ENCODE results near the gene LPAR2. TPM values are rescaled to one million over a fixed set of nuclear protein-coding genes. Genes with fewer than 3 reads are reported as not detected.

LPAR2 gene
- total and polyA plus RNA-seq, 2 experiments from 2014 or later: 39.4 to 63.1 TPM

DNA sequence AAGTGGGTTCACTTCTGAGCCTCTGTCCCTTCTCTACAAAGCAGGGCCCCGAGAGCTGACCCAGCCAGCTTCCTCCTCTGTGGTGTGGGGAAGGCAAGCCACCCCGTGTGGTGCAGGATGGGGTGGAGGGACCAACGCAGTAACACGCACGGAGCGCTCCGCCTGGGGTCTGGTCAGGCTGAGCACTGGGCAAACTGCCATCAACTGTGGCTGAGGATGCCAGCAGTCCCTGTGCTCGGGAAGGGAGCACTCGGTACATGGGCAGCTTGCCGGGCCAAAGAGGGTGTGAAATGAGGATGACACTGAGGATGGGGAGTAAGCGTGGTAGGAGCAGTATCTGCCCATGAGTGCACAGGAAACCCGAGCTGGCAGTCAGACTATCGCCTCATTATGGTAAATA is 23.1 kb upstream of the LPAR2 start:
- no peak for DNase-seq (ENCODE audit: low spot score)
- Histone ChIP-seq H2AFZ (no peak overlapping the region), H4K20me1 (replicated peaks; ENCODE audit: insufficient read depth) (peaks cover 6% of the 10 kb centered on the region; the same call in 1 of the 2 replicates), H3F3A (replicated peaks; ENCODE audit: low read depth) (no peaks in the 10 kb centered on the region), H3K79me2 (replicated peaks; ENCODE audit: insufficient read depth) (no peaks in the 10 kb centered on the region), H3K4me1 (ENCODE audit: insufficient read depth) (no peaks in the 10 kb centered on the region), H3K4me2 (no peak overlapping the region), H3K9me2 (ENCODE audit: insufficient read depth) (no peaks in the 10 kb centered on the region), H3K4me3 (no peak overlapping the region), H3K27me3 (ENCODE audit: insufficient read depth) (no peaks in the 10 kb centered on the region), H3K36me3 (ENCODE audit: insufficient read depth) (peaks cover 18% of the 10 kb centered on the region), H3K27ac (ENCODE audit: low read depth) (no peak overlapping the region)
- Mint-ChIP-seq H3K27ac (no peak overlapping the region), H3K36me3 (ENCODE audit: low read depth) (peaks cover 78% of the 10 kb centered on the region), H3K4me3 (no peak overlapping the region), H3K4me1 (no peaks in the 10 kb centered on the region), H3K9me3 (no peaks in the 10 kb centered on the region), H3K27me3 (ENCODE audit: insufficient read depth, low read depth, poor library complexity) (peaks cover 16% of the 10 kb centered on the region)
- TF ChIP-seq ZNF331 (CRISPR knock-in tag; IDR thresholded peaks at IDR 0.05; ENCODE audit: low read depth): no peak
- no peak for TF ChIP-seq ZNF114 (CRISPR knock-in tag; IDR thresholded peaks at IDR 0.05)
- no peak for TF ChIP-seq STAT1 (IDR thresholded peaks at IDR 0.05; ENCODE audit: unreplicated experiment)
- TF ChIP-seq, protein P1, sequence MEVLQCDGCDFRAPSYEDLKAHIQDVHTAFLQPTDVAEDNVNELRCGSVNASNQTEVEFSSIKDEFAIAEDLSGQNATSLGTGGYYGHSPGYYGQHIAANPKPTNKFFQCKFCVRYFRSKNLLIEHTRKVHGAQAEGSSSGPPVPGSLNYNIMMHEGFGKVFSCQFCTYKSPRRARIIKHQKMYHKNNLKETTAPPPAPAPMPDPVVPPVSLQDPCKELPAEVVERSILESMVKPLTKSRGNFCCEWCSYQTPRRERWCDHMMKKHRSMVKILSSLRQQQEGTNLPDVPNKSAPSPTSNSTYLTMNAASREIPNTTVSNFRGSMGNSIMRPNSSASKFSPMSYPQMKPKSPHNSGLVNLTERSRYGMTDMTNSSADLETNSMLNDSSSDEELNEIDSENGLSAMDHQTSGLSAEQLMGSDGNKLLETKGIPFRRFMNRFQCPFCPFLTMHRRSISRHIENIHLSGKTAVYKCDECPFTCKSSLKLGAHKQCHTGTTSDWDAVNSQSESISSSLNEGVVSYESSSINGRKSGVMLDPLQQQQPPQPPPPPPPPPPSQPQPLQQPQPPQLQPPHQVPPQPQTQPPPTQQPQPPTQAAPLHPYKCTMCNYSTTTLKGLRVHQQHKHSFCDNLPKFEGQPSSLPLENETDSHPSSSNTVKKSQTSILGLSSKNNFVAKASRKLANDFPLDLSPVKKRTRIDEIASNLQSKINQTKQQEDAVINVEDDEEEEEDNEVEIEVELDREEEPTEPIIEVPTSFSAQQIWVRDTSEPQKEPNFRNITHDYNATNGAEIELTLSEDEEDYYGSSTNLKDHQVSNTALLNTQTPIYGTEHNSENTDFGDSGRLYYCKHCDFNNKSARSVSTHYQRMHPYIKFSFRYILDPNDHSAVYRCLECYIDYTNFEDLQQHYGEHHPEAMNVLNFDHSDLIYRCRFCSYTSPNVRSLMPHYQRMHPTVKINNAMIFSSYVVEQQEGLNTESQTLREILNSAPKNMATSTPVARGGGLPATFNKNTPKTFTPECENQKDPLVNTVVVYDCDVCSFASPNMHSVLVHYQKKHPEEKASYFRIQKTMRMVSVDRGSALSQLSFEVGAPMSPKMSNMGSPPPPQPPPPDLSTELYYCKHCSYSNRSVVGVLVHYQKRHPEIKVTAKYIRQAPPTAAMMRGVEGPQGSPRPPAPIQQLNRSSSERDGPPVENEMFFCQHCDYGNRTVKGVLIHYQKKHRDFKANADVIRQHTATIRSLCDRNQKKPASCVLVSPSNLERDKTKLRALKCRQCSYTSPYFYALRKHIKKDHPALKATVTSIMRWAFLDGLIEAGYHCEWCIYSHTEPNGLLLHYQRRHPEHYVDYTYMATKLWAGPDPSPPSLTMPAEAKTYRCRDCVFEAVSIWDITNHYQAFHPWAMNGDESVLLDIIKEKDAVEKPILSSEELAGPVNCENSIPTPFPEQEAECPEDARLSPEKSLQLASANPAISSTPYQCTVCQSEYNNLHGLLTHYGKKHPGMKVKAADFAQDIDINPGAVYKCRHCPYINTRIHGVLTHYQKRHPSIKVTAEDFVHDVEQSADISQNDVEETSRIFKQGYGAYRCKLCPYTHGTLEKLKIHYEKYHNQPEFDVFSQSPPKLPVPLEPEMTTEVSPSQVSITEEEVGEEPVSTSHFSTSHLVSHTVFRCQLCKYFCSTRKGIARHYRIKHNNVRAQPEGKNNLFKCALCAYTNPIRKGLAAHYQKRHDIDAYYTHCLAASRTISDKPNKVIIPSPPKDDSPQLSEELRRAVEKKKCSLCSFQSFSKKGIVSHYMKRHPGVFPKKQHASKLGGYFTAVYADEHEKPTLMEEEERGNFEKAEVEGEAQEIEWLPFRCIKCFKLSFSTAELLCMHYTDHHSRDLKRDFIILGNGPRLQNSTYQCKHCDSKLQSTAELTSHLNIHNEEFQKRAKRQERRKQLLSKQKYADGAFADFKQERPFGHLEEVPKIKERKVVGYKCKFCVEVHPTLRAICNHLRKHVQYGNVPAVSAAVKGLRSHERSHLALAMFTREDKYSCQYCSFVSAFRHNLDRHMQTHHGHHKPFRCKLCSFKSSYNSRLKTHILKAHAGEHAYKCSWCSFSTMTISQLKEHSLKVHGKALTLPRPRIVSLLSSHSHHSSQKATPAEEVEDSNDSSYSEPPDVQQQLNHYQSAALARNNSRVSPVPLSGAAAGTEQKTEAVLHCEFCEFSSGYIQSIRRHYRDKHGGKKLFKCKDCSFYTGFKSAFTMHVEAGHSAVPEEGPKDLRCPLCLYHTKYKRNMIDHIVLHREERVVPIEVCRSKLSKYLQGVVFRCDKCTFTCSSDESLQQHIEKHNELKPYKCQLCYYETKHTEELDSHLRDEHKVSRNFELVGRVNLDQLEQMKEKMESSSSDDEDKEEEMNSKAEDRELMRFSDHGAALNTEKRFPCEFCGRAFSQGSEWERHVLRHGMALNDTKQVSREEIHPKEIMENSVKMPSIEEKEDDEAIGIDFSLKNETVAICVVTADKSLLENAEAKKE (CRISPR knock-in tag; IDR thresholded peaks at IDR 0.05): no peak
- no peak for ATAC-seq

DNA sequence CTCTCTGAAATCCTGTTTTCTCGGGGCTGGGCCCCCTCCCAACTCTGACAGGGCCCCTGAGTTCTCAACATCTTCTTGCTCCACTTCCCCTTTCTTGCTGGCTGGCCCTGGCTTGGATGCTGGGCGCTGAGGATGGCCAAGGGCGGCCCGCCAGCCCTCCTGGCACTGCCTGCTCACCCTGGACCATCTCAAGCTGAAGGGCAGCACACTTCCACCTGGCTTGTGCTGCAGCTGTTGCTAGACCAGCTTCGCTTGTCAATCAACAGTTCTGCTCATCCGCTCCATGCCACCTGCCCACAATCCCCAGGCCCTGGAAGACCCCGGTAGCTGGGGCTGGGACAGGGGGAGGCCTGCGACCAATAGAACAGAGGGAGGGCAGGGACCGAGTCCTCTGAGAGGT is 22.3 kb upstream of the LPAR2 start:
- H2AFZ ChIP-seq: no peak overlapping the region
- Mint-ChIP-seq H3K27ac (no peak overlapping the region), H3K27me3 (ENCODE audit: insufficient read depth, low read depth, poor library complexity) (peaks cover 16% of the 10 kb centered on the region), H3K9me3 (no peaks in the 10 kb centered on the region), H3K4me1 (no peaks in the 10 kb centered on the region), H3K36me3 (ENCODE audit: low read depth) (peaks cover 80% of the 10 kb centered on the region), H3K4me3 (no peak overlapping the region)
- no peak overlapping the region for H3K27ac ChIP-seq (ENCODE audit: low read depth)
- no peaks in the 10 kb centered on the region for H3K4me1 ChIP-seq (ENCODE audit: insufficient read depth)
- ATAC-seq (no peak), DNase-seq (ENCODE audit: low spot score) (no peak)
- H4K20me1 ChIP-seq (replicated peaks; ENCODE audit: insufficient read depth): peaks cover 6% of the 10 kb centered on the region; the same call in 1 of the 2 replicates
- no peaks in the 10 kb centered on the region for H3K79me2 ChIP-seq (replicated peaks; ENCODE audit: insufficient read depth)
- no peaks in the 10 kb centered on the region for H3K9me2 ChIP-seq (ENCODE audit: insufficient read depth)
- 0 out of 2 replicates have a peak, but pooled peaks cover 2% of the 10 kb centered on the region for H3F3A ChIP-seq (replicated peaks; ENCODE audit: low read depth)
- no peaks in the 10 kb centered on the region for H3K27me3 ChIP-seq (ENCODE audit: insufficient read depth)
- H3K4me3 ChIP-seq: no peak overlapping the region
- peaks cover 18% of the 10 kb centered on the region for H3K36me3 ChIP-seq (ENCODE audit: insufficient read depth)
- no peak overlapping the region for H3K4me2 ChIP-seq
- TF ChIP-seq NANOG (IDR thresholded peaks at IDR 0.05; ENCODE audit: borderline replicate concordance) (no peak), ZNF114 (CRISPR knock-in tag; IDR thresholded peaks at IDR 0.05) (no peak), JUNB (IDR thresholded peaks at IDR 0.05; ENCODE audit: unreplicated experiment) (no peak), STAT1 (IDR thresholded peaks at IDR 0.05; ENCODE audit: unreplicated experiment) (no peak), EZH2 (IDR thresholded peaks at IDR 0.05; ENCODE audit: low read depth, unreplicated experiment) (no peak), EZH2phosphoT487 (IDR thresholded peaks at IDR 0.05; ENCODE audit: unreplicated experiment) (no peak)

All from GM23338 (cell line).